Stimulated activated CD4-positive, alpha-beta T cell treated with anti-CD3 and anti-CD28 coated beads, Interleukin-2, amount 100 ng/mL, for 24 hours (primary cell): ENCODE results near the gene TCEAL1.
"Not testable (repeated sequence)": the region's sequence is repeated elsewhere in the genome, so short reads cannot be mapped to it uniquely, and the experiment has no call there.

ENCODE experiments used
- DNase-seq, 2 donors: peaks; one replicate each; pipeline ENCODE4 v3.0.0-alpha.2; 2020

TCEAL1 gene, protein sequence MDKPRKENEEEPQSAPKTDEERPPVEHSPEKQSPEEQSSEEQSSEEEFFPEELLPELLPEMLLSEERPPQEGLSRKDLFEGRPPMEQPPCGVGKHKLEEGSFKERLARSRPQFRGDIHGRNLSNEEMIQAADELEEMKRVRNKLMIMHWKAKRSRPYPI

DNA sequence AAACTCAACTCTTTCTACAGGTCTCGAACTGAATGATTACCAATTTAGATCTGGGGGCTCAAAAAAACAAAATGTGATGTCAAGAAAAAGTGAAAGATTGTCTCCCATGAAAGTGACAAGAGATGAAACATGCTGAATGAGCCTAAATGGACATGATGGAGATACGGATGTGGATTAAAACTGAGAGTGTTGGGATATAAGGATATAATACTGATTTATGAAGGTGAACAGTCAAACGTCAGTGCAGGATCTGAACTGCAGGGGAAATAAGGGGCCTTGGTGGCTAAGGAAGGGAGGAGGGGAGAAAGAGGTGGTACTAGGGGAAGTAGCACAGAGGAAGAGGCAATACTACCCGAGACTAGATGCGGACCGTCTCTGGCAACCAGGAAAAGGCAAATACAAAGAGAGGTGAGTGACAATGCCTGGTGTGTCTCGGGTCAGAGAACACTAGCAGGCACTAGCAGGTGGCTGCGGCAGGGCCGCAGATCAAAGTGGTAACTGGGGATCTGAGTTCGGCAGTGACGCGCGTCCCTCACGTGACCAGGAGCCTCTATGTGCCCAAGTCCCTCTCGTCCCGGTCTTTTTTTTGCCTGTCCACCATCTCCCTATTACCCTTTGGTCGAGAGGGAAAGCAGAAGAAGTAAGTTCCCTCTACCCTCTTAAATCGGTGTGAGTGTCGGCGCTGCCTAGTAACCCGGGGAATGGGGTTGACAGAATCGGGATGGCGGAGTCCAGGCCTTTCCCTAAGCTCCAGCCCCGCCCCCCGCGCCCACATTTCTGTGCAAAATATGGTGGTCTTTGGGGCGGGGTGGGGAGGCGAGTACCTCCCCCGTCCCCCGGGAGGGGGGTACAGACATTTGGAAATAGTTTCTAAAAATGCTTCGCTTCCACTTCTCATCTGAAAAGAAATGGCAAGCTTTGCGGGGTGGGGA, at the start of gene TCEAL1:
Gene TCEAL1 (plus strand): TSS at position 590 of the 932 bp plus-strand sequence. CDS start 942 bp downstream, outside the sequence.
- peak; percentile 36 to 47 for DNase-seq

DNA sequence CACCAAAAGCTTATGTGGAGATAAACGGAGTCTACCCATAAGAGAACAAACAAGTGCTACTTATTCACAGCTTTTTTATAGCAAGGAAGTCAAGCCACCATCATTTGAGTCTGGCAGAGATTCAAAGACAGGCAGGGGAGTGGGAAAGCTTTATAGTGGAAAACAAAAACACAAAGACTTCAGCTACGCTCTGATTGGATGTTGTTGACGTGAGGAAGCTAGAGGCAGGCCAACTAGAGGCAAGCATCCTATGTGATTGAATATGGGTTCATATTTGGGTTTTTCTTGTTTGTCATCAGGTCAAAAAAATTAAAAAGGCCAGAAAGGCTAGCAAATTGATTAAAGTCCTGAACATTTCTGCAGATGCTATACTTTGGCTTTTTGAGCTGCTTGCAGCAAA, 44.2 kb upstream of the TCEAL1 start:
- no peak for DNase-seq

DNA sequence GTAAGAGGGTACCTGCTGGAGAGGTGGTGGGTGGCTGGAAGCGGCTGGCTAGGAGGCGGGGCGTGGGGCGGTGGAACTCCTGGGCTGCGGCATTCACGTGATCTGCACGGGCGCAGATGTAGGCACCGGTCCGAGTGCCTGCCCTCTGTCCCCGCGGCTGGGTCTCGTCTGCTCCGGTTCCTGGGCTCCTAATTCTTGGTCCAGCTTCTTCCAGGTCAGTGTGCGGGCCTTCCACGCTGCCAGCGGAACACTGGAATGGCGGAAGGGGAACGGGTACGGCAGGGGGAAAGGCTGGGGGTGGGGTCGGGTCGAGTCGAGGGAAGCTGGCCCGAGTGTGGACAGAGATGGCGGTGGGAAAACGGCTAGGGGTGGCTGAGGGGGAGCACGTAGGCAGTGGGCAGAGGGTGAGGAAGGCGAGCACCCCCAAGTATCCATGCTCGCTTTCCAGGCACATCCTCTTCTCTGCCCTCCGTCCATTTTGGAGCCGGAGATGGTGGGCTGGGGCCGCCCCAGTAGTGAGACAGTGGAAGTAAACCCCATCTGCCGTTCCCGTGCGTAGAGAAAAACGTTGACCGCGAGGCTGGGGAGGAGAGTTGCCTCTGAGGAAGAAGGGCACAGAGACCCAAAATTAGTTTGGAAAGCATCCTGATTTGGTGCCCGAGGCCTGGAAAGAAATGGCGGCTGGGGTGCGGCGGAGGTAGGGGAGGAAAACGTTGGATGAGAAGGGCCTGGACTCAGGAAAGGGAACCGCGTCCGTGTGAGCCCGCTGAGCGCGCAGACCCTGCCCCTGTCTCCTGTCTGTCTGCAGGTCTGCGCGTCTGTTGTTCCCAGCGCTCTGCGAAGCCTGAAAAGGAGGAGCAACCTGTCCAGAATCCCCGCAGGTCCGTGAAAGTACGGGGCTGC, 43.1 kb upstream of the TCEAL1 start, which contains the start of gene TCEAL4:
Gene TCEAL4 (plus strand): TSS at position 105 of the 903 bp plus-strand sequence. CDS start 1,161 bp downstream, outside the sequence.
- peak; percentile 42 to 59 for DNase-seq

DNA sequence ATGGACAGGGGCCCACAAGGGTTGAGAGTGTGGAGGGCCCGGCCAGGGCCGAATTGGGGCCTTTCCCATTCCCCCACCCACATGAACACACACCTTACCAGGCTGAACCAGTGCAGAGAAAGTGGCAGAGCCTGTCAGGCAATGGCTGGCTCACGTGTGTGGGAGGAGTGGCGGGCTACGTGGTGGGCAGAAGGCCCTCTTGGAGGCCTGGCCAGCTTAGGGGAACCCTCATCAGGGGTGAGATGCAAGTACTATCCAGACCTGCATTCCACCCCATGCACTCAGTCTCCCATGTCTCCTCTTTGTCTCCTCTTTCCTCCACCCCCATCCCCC, 42.5 kb upstream of the TCEAL1 start:
- peak in 1 of 2 donors; percentile 3 for DNase-seq

DNA sequence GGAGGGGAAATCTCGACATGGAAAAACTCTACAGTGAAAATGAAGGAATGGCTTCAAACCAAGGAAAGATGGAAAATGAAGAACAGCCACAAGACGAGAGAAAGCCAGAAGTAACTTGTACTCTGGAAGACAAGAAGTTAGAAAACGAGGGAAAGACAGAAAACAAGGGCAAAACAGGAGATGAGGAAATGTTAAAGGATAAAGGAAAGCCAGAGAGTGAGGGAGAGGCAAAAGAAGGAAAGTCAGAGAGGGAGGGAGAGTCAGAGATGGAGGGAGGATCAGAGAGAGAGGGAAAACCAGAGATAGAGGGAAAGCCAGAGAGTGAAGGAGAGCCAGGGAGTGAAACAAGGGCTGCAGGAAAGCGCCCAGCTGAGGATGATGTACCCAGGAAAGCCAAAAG, 42.1 kb upstream of the TCEAL1 start:
- no peak for DNase-seq

DNA sequence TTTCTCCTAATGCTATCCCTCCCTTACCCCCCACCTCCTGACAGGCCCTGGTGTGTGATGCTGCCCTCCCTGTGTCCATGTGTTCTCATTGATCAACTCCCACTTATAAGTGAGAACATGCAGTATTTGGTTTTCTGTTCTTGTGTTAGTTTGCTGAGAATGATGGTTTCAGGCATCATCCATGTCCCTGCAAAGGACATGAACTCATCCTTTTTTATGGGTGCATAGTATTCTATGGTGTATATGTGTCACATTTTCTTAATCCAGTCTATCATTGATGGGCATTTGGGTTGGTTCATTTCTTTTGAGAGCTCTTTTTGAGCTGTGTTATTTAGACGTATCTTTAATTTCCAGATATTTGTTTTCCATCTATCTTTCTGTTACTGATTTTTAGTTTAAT, 36.5 kb upstream of the TCEAL1 start:
- DNase-seq, result not testable (repeated sequence)

DNA sequence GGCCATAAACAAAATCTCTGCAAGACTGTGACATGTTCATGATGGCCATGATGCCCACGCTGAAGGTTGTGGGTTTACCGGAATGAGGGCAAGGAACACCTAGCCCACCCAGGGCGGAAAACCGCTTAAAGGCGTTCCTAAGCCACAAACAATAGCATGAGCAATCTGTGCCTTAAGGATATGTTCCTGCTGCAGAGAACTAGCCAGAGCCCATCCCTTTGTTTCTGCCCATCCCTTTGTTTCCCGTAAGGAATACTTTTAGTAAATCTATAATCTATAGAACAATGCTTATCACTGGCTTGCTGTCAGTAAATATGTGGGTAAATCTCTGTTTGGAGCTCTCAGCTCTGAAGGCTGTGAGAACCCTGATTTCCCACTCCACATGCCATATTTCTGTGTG, 33.6 kb upstream of the TCEAL1 start:
- DNase-seq, result not testable (repeated sequence)

DNA sequence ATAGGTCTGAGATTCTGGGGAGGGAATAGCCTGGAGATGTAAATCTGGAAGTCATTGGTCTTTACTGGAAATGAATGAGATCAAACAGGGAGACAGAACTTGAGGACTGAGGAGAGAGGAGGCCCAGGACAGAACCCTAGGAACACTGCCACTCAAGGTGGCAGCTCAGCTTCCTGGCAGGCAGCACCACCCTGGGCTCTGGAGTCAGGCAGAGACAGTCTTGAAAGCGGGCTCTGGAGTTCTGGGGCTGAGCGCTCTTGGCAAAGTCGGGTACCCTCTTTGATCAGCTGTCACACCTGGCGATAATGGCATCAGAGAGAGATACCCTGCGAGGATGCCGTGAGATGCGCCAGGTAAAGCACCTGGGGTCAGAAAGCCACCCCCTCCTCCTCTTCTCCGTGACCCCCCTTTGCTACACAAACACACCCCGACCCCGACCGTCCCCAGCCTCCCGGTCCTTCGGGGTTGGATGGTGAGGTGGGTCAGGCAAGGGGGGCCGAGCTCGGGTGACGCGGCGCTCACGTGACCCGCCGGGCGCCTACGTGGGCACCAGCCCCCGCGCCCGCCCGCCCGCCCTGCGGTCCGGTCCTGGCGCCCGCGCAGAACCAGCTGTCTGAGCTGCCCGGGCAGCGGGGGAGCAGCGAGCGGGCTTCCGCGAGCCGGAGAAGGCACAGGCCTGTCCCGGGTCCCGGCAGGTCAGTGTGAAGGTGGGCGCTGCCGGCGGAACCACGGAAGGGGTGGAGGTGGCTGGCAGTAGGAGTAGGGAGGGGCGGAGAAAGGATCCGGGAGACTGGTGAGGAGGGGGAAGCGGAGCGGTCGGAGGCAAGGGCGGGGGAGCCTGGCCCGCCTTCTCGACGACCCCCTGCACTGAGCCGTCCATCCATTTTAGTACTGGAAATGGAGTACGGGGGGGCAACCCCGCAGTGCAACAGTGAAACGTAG, 21.1 kb upstream of the TCEAL1 start, which contains the start of gene TCEAL3:
Gene TCEAL3 (plus strand): TSS at position 600 of the 942 bp plus-strand sequence. CDS start 1,102 bp downstream, outside the sequence.
- peak; percentile 23 to 37 for DNase-seq

DNA sequence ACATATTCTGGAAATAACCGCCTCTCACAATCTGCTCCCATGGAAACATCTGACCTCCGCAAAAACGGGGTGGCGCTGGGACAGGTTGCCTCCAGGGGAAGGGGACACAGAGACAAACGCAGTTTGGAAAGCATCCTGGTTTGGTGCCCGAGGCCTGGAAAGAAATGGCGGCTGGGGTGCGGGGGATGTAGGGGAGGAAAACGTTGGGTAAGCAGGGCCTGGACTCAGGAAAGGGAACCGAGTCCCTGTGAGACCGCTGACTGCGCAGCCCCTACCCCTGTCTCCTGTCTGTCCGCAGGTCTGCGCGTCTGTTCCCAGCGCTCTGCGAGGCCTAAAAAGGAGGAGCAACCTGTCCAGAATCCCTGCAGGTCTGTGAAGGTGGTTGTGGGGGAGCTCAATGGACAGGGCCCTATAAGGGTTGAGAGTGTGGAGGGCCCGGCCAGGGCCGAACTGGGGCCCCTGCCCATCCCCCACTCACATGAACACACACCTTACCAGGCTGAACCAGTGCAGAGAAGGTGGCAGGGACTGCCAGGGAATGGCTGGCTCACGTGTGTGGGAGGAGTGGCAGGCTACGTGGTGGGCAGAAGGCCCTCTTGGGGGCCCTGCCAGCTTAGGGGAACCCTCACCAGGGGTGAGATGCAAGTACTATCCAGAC, 20.3 kb upstream of the TCEAL1 start:
- peak in 1 of 2 donors; percentile 2 for DNase-seq

DNA sequence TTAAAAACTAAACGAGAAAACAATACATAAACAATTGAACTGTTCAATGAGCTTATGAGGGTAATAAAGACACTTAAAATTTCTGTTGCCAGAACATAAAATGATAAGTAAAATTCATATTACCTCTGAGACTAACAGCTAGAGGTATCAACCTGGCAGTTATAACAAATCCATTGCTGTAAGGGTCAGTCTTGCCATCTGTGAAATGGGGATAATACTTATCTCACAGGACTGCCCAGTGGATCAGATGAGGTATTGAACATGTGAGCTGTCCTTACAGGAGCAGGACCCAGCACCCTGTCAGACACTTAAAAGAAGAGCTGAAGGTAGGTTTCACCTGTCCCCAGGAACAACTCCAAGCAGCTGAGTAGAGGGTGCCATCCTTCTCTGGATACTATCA, 18.5 kb upstream of the TCEAL1 start:
- DNase-seq, result no peak

DNA sequence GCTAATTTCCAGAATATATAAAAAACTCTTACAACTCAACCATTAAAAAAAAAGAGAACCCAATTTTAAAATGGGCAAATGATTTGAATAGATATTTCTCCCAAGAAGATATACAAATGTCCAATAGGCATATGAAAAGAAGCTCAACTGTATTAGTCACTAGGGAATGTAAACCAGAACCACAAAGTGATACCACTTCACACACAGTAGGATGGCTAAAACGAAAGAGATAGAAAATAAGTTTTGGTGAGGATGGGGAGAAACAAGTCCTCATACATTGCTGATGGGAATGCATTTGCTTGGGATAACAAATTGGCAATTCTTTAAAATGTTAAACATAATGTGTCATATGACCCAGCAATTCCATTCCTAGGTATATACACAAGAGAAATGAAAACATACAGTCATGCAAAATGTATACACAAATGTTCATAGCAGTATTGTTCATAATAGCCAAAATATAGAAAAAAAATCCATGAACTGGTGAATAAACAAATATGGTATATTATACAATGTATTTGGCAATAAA, 15.3 kb upstream of the TCEAL1 start:
- no peak for DNase-seq

DNA sequence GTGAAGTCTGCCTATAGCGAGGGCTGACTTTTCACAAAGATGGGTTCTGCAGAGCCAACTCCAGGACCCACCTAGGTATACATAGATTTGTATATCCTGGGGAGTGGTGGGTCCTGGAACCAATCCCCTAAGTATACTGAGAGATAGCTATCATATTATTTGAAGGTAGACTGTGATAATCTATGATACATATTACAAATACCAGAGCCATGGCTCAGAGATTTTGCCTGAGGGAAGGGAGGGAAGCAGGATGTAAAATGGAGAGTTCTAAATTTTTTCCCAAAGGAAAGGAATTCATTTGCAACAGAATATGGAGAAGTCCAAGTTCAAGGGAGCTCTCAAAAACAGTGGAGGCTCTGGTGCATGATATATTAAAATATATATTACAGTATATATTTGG, 13.8 kb upstream of the TCEAL1 start:
- no peak for DNase-seq

DNA sequence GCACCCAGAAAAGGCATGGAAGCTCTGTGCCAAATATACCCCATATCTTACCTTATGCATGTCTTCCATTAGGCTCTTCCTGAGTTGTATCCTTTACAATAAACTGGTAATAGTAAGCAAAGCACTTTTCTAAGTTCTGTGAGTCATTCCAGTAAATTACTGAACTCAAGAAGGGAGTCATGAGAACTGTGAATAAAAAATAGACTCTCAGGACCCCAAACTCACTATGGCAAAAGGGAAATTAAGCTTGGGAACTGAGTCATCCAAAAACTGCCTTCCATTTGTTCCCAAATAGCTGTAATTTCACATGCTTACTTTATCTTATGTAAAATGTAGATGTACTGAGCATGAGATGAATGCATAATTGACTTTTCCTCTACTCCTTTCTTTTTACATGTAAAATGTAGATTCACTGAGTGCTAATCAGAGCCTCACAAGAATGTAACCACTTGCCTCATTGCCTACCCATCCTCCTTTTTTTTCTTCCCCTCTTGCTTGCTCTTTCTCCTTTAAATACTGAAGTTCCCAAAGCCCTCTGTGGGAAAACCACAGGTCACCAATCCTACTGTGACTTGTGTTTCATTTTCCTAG, 12.9 kb upstream of the TCEAL1 start:
- no peak for DNase-seq

DNA sequence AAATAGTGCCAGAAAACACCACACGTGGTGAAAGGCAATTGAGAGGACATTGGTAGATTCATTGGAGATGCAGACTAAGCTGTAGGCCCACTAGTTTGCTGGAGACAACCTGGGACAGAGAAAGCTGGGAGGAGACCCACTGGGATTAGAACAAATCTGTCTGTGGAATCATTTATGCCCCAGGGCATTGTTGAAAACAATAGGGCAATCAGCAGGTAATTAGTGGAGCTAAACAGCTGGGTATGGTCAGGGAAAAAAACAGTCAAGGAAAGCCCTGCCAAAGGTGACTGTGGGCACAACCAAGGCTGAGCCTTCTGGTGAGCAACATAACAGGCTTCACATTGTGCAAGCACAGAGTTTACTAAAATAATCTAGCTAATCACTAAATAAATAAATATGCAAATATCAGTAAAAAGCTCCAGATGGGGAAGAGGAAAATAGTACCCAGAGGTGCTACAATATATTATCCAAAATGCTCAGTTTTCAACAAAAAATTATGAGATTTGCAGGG, 12.0 kb upstream of the TCEAL1 start:
- no peak for DNase-seq

DNA sequence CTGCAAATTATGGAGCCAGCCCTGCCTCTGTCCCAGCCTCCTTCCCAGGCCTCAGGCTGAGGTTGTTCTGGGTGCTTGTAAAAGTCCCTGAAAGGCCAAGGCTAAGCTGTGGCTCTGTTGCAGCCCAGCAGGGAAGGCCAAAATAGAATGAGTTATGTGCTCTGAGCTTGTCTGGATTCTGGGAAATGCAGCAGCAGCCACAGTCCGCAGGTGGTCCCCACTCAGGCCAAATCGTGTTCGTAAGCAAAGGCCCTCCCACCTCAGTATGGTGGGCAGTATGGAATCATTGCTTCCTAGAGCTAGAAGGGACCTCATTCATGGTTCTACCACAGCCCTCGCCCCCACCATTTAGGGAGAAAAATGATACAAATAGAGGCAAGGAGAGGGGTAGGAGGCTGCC, 4.7 kb upstream of the TCEAL1 start:
- no peak for DNase-seq

DNA sequence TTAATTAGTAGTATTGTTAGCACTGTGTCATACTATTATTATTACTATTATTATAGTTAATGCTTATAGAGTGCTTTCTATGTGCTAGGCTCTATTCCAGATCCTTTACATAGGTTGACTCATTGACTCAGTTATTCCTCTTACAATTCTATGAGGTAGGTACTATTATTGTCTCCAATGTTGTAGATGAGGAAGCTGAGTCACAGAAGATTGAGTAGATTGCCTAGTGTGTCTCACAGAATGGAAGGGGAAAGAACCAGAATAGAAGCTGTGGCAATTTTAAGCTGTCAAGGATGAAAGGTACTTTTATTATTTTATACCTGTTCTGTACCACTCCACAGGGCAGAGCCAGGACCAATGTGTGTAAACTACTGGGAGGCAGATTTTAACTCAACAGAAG, 1.9 kb upstream of the TCEAL1 start:
- DNase-seq, result no peak

DNA sequence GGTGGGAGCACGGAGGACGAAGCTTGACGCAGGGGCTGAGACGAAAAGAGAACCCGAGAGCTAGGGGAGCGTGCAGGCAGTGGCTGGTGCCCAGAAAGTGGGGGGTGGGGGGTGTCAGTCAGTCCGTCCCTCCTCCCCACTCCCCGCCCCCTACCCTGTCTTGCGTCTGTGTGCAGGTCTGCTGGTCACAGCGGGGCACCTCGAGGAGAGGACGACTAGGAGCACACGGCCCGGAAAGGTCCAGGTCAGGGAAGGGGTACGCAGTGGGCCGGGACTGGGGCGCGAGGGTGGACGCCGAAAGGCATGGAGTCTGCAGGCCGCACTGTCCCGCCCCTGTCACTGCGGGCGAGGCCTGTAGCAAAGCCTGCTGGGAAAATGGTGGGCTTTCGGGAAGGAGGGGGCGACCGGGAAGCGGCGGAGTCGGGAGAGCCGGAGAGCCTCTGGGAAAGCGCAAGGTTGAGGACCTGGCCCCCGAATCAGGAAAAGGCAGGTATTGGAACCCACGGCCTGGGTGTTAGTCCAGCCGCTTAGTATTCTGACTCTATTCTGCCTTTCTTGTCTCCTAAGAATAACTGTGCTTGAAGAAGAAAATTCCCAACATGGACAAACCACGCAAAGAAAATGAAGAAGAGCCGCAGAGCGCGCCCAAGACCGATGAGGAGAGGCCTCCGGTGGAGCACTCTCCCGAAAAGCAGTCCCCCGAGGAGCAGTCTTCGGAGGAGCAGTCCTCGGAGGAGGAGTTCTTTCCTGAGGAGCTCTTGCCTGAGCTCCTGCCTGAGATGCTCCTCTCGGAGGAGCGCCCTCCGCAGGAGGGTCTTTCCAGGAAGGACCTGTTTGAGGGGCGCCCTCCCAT, 769 bp downstream of the TCEAL1 start:
- peak; percentile 26 to 31 for DNase-seq

DNA sequence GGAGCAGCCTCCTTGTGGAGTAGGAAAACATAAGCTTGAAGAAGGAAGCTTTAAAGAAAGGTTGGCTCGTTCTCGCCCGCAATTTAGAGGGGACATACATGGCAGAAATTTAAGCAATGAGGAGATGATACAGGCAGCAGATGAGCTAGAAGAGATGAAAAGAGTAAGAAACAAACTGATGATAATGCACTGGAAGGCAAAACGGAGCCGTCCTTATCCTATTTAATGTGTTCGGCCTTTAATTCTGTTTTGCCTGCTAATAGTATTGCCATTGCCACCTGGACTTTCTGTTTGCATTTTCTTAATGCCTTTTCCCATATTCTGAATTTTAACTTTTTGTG, 1.4 kb downstream of the TCEAL1 start:
- no peak for DNase-seq

DNA sequence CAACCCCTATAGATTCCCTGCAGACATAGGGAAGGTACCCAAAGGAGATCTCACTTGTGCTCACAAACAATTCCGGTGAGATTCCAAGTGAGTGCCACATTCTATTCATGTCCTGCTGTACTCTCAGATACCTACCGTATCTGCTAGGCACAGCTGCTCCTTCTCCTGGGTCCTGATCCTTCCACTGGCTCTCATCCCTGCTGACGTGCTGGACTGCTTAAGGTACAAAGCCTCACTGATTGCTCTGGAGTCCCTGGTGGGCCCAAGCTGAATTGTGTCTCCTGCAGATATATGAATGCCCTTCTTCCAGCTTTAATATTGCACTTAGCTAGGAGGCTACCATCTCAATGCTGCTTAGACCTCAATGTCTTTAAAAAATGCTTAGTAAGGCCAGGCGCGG, 2.4 kb downstream of the TCEAL1 start:
- DNase-seq, result no peak

DNA sequence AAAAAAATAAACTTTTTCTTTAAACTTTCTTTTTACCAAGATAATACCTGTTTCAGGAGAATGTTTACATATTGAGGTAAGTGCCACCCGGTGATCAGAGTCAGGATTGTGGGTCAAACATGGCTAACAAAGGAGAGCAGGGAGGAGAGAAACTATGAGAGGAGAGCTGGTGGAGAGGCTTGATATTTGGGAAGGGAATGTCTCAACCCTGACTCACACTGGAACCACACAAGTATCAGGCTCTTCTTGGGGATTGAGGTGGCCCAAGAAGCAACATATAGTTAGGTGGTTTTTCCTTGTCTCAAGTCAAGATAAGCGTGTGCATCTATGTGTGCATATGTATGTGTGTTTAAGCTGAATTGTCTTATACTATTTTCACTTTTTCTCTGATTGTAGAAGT, 6.7 kb downstream of the TCEAL1 start:
- DNase-seq, result no peak
